H1 (cell line): ENCODE data around the gene RBM8A. TPM values are rescaled to one million over a fixed set of nuclear protein-coding genes. Genes with fewer than 3 reads are reported as not detected.
A peak's percentile ranks its signal among the peaks of the same experiment; 100 is the strongest.

Experiments used
- CHD7 ChIP-seq: fragments of 300-600 bp; sonication (generic); IDR thresholded peaks from 2 replicates; pipeline ENCODE4 v1.7.1; 2012; ENCODE audit warnings: low read length, moderate library complexity, mild to moderate bottlenecking, inconsistent platforms; ENCODE audit not compliant: insufficient replicate concordance
- EZH2 ChIP-seq: fragments of 200-600 bp; sonication (generic); IDR thresholded peaks from 2 replicates; pipeline ENCODE4 v1.7.1; 2012; ENCODE audit warnings: low read depth, mild to moderate bottlenecking, moderate library complexity, low read length, inconsistent platforms; ENCODE audit not compliant: severe bottlenecking
- FOSL1 ChIP-seq: IDR thresholded peaks from 2 replicates; pipeline ENCODE4 v1.6.1; 2011; ENCODE audit warnings: mild to moderate bottlenecking, low read depth, low read length, moderate library complexity; ENCODE audit not compliant: insufficient read depth
- GTF2F1 ChIP-seq: IDR thresholded peaks from 2 replicates; pipeline ENCODE4 v1.6.1; 2012; ENCODE audit warnings: low read depth, low read length, improper control_type of control experiment, borderline replicate concordance
- HDAC2 ChIP-seq, 2 experiments: fragments of 300-600 bp in 1 of 2; sonication (generic) in 1 of 2; IDR thresholded peaks; 2 replicates each; pipeline ENCODE4 v1.6.1; 2011 to 2012; ENCODE audit warnings: low read depth in 2 of 2, low read length in 2 of 2, mild to moderate bottlenecking in 2 of 2, moderate library complexity in 2 of 2, borderline replicate concordance in 1 of 2, inconsistent platforms in 1 of 2
- MAFK ChIP-seq: IDR thresholded peaks from 2 replicates; pipeline ENCODE4 v1.6.1; 2012; ENCODE audit warnings: low read depth, mild to moderate bottlenecking, improper control_type of control experiment, low read length
- RAD21 ChIP-seq, 2 experiments: IDR thresholded peaks in 1 of 2; conservative IDR thresholded peaks in 1 of 2; 2 replicates each; pipeline ENCODE4 v1.6.1; 2011; ENCODE audit warnings: low read depth in 2 of 2, low read length in 2 of 2, improper control_type of control experiment in 1 of 2, inconsistent platforms in 1 of 2, mild to moderate bottlenecking in 1 of 2, moderate library complexity in 1 of 2
- TEAD4 ChIP-seq: IDR thresholded peaks from 2 replicates; pipeline ENCODE4 v1.6.1; 2012; ENCODE audit warnings: low read depth, low read length, inconsistent platforms, mixed read lengths
- polyA plus RNA-seq, 7 experiments: library from polyadenylated mRNA; depleted of rRNA in 3 of 7; stranded (reverse) in 5 of 7; unstranded in 2 of 7; fragments of >200 nt in 5 of 7; fragments of 200-250 nt in 2 of 7; gene quantifications; 1 replicate in 5 of 7; 2 replicates in 1 of 7; 4 replicates in 1 of 7; pipeline versions ENCODE4 v1.2.1 to v1.2.3, GENCODE V29; 2011 to 2013; ENCODE audit warnings: missing spikeins in 2 of 7, mixed read lengths in 2 of 7
- total RNA-seq: library from RNA; stranded (reverse); fragmentation: NEBNext Ultra II Directional; extraction: Animal tissue kit (Norgen Biotek cat#: 25700); gene quantifications from 2 replicates; pipeline ENCODE4 v1.2.1, GENCODE V29; 2021

RBM8A gene
- total and polyA plus RNA-seq, 2 of the 8 experiments (the other 6 are each of a cell fraction or from before 2014, with no cell fraction given) = 125 to 216 TPM

DNA sequence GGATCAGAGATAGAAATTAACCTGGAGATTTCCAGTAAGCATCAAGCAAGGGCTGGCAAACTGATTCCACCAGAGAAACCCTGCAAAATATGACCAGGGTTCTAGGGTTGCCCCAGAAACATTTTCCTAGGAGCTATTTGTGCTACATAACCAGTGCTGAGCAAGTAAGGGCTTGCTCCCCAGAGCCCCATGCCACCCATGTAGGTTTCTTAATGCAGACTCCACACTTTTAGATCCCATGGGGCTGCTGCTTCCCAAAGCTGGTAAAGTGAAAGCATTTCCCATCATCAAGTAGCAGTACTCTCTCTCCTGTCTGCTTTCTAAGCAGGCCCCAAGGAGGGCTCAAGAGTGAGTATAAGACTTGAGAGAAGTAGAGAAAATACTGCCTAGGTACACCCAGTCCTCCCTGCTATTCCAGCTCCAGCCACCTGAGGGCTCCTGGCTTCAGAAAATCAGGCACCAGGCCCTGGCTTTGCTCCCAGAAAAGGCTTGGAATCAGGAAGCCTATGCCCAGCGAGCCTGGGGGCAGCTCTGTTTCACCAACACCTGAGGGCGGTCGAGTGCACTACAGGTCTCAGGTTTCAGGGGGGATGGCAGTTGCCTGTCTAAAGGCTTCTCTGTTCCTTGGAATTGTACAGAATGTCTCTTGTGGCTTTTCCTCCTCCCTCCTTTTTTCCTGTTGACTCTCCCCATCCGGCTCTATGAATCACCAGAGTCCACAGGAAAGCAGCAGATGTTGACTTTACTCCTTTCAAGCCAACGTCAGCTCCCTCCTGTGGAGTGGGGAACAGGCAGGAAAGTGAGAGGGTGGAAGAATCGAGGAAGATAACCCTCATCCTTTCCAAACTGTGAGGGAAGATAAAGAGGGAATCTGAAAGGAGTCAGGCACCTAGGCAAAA lies 35.4 kb downstream of the RBM8A start (continued):
- no peak for TF ChIP-seq CHD7
- no peak for TF ChIP-seq EZH2
- TF ChIP-seq GTF2F1 = no peak; the same call in 1 of the 2 replicates
- no peak for TF ChIP-seq HDAC2 (IDR thresholded peaks at IDR 0.05; ENCODE audit: borderline replicate concordance in 1 of 2, low read depth in 2 of 2, low read length in 2 of 2)
- no peak for TF ChIP-seq TEAD4
- peak; percentile 96 to 99 for TF ChIP-seq RAD21 (IDR thresholded peaks at IDR 0.05 in 1 of 2, conservative IDR thresholded peaks at IDR 0.05 in 1 of 2; ENCODE audit: low read depth in 2 of 2, low read length in 2 of 2)
- no peak for TF ChIP-seq FOSL1
- no peak for TF ChIP-seq MAFK
